GM19238 (cell line): Measurements from ENCODE around the gene AGTRAP.
A peak's percentile ranks its signal among the peaks of the same experiment; 100 is the strongest.

Source experiments
- DNase-seq: peaks from one replicate; pipeline ENCODE4 v3.0.0; 2011; ENCODE audit warnings: low spot score; ENCODE audit not compliant: insufficient read length

Gene AGTRAP

DNA sequence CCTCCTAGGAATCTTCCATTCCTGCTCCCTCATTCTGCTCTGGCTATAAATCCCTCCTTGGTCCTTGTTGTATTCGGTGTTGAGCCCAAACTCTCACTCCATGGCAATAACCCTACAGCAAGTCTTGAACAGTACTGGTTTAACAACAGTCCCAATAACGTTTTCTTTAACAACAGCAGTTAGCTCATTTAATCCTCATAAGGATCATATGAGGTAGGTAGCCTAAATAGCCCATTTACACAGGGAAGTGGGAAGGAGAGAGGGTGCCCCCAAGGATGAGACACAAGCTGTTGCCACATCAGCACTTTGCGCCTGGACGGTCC is 444 bp upstream of the AGTRAP start:
- DNase-seq = no peak

DNA sequence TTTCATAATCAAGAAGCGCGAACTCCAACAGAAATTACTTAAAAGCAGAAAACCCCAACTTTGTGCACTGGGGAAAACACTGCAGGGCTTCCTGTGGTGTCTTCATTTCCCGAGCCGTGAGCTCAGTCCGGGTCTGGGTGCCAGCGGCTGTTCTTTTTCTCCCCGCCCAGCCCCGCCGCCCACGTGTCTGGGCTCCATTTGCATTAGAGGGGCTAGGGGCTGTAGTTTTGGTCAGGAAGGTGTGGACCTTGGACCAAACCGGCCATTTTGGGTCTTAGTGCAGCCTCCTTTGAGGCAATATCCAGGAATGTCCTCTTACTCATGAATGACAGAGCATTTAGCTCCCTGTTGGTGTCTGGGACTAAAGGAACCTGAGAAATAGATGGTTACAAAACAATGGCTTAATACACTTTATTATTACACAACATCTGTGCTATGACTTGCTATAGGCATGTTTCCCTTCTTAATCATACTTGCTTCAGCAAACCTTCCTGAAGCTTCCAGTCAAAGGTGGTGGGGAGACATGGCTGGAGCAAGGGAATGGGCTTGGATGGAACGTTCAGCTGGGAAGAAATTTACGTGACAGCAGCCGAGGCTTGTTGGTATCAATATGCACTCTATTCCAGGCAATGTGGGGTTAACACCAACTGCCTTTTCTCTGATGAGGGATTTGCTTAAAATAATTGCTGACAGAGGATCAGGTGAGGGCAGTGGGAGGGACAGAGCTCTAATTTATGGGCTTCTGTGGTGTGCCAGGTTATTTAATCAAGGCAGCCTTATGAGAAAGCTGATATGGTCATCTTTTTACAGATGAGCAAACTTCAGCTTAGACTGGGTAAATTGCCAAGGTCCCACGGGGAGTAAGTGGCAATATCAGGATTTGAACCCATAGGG is 1.1 kb downstream of the AGTRAP start:
- DNase-seq = no peak

DNA sequence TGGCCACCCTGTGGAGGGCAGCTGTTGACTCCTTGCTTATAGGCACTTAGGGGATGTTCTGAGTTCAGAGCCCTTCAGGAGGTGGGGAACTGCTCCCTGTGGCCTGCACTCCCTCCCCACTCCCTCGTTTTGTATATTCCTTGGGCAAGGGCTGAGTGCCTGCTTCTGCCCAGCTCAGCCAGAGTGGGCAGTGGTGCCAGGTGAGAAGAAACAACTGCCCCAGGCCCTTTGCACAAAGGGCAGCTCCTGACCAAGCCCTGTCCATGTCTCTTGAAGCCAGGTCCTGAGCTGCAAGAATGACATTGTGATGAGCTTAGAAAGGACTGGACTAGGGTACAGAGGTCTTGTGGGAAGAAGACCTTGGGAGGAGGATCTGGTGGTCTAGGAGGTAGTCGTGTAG is 2.2 kb downstream of the AGTRAP start:
- DNase-seq = no peak

DNA sequence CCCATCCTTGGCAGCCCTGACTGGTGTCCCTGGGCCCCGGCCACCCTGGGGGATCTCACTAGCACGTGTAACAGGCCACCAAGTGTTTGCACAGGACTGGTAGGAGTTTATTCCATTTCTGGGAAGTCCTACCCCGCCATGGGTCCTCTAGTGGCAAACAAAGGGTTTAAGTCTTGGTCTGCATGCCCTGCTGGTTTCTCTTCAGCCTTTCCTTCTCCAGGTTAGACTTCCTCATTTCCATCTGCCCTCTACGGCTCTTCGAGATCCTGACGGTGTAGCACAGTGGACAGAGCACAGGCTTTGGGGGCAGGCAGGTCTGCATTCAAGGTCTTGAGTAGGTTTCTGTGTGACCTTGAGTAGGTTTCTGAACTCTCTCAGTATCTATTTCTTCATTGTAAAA is 2.8 kb downstream of the AGTRAP start:
- DNase-seq = no peak

DNA sequence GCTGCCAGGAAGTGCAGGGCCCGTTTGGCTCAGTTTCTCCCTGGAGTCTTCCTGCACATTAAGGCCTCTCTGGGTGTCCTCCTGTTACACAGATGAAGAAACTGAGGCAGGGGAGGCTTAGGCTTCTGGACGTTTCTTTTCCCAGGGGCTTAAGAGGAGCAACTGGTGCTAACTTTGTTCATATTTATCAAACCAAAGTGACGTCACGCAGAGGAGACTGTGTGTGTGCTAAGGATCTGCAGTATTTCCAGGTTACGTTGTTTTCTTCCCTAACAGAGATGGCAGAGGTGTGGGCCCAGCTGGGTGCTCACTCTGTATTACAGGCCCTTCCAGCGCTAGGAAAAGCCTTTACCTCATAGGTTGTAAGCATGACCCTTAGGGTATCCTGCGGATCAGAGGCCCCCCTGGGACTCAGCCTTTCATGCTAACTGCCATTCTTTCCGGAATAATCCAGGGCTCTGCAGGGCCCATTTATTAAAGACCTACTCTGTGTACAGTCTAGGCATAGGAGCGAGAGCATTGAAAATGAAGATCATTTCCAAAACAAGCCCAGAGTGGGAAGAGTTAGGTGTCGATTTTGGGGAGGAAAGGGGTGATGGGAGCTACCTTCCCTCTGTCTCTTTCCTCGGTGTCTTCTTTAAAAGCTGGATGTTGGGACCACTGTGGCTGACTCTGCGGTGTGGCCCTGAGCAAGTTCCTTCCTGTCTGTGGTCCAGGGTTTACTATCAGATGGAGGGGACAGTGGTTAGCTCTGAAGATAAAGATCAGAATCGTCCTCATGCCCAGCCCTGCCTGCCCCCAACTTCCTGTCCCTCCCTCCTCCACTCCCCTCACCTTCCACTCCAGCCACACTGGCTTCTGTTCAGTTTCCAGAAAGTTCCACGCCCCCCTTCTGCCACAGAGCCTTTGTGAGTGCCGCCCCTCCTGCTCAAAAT is 4.6 kb downstream of the AGTRAP start:
- DNase-seq = no peak

DNA sequence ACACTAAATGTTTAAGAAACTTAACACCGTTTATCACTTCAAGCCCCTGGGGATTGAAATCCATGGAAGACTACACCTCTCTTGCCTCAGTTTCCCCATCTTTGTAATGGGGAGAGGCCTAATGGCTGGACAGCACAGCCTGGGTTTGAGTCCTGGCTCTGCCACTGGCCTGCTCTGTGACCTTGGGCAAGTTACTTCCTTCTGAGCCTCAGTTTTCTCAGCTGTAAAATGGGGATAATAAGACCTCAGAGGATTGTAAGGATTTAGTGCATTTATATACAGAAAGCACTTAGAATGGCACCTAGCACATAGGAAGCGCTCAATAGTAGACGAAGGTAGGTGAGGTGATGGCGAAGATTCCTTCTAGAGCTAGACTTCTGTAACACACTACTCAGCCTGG is 5.5 kb downstream of the AGTRAP start:
- no peak for DNase-seq

DNA sequence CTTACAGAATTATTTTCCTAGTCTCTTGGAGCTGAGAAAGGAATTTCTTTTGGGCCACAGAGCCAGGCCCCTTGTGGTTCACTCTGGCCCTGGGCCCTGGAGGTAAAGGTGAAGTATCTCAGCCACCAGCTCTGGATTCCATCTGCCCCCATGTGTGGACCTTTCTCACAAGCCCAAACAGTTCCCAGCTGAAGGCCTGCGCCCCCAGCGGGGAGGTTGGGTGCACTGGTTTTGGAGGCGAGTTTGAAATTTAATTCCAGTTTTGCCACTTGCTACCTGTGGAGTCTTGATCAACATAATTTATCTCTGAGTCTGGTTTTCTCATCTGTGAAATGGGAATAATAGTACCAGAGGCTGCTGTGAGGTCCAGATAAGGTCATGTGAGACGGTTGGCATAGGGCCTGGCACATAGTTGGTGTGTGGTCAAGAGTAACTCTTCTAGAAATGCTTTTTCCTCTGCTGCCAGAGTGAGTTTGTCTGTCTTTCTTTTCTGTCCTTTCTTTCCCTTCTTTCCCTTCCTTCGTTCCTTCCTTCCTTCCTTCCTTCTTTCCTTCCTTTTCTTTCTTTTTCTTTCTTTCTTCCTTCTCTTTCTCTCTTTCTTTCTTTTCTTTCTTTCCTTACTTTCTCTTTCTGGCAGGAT is 6.1 kb downstream of the AGTRAP start:
- DNase-seq = no peak

DNA sequence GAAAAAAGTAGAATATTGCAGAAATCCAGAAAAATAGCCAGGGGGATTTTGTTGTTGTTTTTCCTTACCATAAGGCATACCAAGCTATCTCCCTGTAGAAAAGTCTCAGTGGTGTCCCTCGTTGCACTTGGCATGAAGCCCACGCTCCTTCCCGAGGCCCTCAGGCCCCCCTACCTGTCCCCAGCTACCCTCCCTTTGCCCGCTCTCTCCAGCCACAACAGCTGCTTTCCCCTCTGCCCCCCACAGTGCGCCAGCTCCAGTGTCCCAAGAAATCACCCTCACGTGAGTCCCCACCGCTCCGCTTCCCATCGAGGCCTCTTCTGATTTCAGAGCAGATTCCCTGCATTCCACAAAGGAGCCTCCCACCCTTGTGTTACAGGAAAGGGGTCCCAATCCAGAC is 8.4 kb downstream of the AGTRAP start:
- no peak for DNase-seq

DNA sequence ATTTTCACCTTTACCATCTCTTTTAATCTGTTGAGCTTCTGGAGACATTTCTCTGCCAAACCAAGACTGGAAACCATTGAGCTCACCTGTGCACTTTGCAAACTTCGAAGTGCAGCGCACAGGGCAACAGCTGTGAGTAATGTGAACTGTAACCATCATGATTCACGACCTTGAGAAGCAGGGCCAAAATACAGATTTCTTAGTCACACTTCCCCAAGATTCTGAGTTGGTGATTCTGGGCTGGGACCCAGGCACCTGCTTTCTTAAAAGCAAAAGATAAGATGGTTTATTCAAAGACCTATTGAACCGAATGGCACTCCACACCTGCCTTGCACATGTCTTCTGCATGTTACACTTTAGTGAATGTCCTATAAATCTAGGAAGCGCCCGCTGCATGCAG is 10.2 kb downstream of the AGTRAP start:
- DNase-seq = no peak

DNA sequence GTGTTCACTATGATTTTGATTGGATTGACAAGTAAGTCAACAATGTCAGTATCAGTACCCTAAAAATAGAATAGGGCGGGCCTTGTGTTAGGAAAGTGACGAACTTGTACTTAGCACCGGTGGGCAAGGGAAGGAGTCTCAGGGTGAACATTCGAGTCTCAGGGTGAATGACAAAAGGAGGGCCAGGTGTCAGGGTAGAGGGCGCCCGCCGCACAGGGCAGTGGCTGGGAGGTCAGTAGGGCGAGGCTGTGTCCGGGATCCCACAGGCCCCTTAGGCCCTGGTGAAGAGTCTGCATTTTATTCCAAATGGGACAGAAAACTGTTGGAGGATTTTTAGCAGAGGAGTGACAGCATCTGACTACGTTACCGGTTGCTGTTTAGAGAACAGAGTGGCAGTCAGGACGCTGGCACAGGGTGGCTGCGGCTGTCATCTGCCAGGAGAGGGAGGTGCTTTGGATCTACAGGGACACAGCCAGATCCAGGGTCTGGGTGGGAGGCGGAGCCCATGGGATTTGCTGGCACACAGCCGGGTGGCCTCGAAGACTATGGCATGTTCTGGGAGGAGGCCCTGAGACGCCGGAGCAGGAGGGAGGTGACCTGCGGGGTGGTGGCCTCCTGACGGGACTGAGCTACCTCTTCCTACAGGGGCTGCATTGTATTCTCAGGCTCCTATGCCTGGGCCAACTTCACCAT is 11.0 kb downstream of the AGTRAP start:
- DNase-seq = no peak

DNA sequence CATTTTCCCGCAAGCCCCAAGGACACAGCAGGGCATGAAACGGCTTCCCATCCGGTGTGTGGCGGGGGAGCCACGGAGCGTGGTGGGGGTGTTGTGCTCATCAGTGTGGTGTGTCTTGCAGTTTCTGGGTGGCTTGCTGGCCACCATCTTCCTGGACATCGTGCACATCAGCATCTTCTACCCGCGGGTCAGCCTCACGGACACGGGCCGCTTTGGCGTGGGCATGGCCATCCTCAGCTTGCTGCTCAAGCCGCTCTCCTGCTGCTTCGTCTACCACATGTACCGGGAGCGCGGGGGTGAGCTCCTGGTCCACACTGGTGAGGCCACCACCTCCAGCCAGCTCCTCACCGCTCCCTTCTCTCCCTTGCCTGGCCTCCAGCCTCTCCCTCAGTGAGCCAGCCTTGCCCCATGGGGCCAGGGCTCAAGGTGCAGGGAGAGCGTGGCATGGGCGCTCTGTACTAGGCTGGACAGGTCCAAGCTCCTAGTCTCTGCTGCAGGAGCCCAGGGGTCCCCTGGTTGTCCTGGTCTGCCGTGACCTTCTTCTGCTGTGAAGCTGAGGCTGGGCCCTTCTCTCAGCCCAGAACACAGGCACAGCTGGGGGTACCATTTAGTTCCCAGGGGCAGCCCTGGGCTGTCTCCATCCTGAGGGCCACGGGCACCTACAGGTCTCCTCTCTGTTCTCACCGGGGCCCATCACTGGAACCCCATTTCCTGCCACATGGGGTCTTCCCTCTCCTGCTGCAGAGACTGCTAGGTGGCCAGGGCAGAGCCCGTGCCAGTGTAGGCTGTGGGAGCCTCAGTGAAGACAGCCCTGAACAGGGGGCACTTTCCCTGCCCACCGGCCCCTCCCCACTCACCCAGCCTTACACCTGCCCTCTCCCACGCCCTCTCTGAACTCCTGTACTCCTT is 12.6 kb downstream of the AGTRAP start:
- DNase-seq = no peak

DNA sequence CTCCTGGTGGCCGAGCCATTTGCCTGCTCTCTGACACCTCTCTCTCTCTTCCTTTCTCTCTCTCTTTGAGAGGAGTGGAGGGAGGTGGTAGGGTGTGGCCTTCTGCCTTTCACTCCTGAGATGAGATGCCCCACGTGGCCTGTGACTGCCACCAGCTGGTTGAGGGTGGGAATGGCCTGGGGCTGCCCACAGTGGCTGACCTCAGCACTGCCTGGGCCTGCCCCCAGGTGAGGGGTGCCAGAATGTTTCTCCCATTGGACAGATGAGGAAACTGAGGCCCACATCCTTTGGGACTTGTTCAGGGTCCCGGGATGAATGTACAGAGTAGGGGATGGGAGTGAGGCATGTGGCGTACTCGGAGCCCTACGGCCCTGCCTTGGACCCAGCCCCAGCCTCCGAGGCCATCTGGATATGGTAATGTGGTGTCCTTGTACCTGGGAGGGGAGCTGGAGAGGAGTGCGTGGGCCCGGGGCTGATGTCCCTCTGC is 13.3 kb downstream of the AGTRAP start:
- DNase-seq = peak; percentile 56

DNA sequence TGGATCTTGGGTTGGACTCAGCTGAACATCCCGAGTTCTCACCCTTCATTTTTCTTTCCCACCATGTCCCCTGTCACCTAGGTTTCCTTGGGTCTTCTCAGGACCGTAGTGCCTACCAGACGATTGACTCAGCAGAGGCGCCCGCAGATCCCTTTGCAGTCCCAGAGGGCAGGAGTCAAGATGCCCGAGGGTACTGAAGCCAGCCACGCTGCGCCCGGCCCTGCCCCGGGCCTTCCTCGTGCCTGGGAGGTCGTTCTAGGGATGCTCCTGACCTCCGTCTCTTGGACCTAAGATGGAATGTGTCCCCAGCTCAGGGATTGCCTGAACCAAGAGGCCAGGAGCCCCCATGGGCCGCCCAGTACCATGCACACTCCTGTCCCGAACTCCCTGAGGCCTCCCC is 14.1 kb downstream of the AGTRAP start:
- no peak for DNase-seq

DNA sequence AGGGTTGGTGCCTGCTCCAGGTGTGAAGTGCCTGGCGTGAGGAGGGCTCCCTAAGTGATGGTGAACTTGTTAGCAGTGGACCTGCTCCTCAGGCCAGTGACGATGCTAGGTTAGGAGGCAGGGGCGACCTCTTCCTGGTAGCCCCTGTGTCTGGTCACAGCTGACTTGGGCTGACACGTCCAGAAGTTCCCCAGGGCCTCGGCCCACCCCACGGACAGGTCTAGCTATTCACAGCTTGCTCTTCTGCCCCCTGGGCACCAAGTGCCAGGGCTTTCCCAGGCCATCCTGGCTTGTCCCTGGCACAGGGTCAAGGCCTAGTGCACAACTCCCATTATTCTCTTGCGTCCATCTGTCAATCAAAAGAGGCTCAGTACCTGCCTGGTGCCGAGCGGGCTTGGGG is 15.2 kb downstream of the AGTRAP start:
- no peak for DNase-seq

DNA sequence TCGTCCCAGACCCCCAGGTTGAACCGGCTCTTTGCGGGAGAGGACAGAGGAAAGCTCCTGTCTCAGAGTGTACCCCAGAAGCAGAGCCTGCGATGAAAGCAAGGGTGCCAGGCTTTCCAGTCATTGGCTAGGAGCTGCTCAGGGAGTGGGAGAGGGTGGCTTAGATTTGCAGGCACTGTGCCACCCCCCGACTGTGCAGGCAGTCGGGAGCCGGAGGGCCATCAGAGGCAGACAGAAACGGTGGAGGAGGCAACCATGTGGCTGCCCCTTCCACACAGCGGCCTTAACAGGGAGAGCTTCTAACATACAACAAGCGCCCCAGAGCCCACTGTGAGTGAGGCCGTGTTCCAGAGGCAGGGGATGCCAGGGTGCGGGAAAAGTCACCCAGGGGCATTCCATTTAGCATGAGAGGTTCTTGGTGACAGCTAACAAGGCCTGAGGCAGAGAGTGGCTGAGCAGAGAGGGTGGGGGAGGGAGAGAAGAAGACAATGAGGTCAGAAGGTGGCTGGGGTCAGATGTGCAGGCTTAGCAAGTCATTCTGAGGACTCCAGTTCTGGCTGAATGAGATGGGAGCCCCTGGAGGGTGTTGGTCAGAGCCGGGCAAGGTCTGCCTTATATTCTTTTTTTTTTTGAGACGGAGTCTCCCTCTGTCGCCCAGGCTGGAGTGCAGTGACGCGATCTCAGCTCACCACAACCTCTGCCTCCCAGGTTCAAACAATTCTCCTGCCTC is 16.6 kb downstream of the AGTRAP start:
- DNase-seq = no peak

DNA sequence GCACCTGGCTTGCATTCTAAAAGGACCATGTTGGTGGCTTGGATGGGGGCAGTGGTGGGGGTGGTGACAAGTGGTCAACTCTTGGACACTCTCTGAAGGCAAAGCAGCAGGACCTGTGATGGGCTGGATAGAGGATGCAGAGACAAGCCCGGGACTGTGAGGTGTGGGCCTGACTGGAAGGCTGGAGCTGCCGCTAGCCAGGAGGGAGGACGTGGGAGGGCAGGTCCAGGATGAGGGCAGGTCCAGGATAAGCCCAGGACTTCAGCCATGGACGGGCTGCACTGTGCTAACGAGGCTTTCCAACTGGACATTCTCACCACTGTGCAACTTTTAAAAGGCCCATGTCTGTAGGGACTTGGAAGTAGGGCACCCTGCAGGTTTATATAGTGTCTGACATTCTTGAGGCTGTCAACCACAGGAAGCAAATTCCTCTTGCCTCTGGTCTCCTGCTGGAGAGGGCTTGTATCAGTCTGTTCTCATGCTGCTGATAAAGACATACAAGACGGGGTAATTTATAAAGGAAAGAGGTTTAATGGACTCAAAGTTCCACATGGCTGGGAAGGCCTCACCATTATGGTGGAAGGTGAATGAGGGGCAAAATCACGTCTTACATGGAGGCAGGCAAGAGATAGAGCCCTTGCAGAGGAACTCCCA is 17.7 kb downstream of the AGTRAP start:
- DNase-seq = no peak

DNA sequence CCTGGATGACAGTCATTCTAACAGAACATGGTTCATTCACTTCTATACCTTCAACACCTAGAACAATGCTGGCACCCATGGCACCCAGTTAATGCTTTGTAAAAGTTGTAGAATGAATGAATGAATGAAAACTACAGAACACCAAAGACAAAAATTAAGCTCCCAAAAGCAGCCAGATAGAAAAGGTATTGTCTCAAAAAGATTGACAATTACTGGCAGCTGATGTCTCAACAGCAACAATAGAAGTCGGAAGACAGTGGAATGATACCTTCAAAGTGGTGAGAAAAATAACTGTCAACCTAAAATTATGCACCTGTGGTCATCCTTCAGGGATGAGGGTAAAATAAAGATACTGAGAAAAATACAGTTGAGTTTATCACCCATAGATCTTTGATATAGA is 21.1 kb downstream of the AGTRAP start:
- DNase-seq = no peak

DNA sequence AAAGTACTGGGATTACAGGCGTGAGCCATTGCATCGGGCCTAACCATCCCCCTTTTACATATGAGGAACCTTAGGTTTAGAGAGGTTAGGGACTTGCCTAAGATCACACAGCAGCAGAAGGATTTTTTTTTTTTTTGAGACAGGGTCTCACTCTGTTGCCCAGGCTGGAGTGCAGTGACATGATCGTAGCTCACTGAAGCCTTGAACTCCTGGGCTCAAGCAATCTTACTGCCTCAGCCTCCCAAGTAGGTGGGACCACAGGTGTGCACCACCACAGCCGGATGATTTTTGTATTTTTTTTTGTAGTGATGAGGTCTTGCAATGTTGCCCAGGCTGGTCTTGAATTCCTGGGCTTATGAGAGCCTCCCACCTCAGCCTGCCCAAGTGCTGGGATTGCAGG is 23.9 kb downstream of the AGTRAP start:
- no peak for DNase-seq

DNA sequence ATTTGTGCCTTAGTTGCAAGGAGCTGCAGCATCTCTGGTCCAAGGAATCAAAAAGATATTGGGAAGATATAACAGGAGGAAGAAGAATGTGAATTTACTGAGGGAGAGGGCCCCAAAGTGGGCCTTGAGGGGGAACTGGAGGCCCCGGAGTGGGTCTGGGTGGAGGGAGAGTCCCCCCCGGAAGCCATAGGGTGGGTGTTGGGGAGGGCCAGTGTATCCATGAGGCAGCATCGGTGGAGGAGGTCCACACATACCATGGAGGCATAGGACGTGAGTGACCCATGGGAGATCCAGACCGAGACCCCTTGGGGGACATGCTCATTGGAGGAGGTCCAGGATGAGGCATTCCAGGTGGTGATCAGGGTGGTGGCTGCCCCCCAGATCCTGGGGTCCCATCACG is 25.3 kb downstream of the AGTRAP start:
- DNase-seq = no peak
